Measurements from ENCODE around the gene ZBTB40.

ZBTB40 gene

GRCh38 chr1:22410928-22411495, 40.6 kb upstream of the ZBTB40 start:
- H3K4me1 ChIP-seq (ENCODE audit: insufficient read depth, low read length, poor library complexity, severe bottlenecking) = no peaks in the 10 kb centered on the region

DNA sequence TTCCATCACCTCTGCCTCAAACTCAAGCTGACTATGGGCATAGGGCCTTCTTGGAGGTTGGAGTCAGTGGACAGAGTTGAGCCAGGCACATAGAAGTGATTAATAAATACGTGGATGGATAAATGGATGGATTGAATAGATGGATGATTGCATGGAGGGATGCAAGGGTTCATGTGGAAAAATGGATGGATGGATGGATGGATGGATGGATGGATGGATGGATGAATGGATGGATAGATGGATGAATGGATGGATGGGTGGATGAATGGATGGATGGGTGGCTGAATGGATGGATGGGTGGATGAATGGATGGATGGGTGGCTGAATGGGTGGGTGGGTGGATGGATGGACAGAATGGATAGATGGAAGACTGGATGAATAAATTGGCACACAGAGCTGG, 40.1 kb upstream of the ZBTB40 start:
- Histone ChIP-seq H2AFZ (ENCODE audit: low read length) (no peak overlapping the region), H3K27me3 (ENCODE audit: insufficient read depth, low read length, poor library complexity, severe bottlenecking) (peaks cover 53% of the 10 kb centered on the region), H3K4me2 (ENCODE audit: low read depth, low read length, poor library complexity, severe bottlenecking) (no peak overlapping the region), H3K79me2 (ENCODE audit: insufficient read depth, low read length) (no peaks in the 10 kb centered on the region), H3K9me3 (ENCODE audit: insufficient read depth, low read depth, low read length) (no peaks in the 10 kb centered on the region), H3K4me3 (ENCODE audit: low read length, poor library complexity, severe bottlenecking) (no peak overlapping the region), H3K9me2 (replicated peaks; ENCODE audit: low read depth, low read length) (no peaks in the 10 kb centered on the region), H3K4me1 (ENCODE audit: insufficient read depth, low read length, poor library complexity, severe bottlenecking) (no peaks in the 10 kb centered on the region), H3K9ac (ENCODE audit: low read depth, low read length, poor library complexity, severe bottlenecking) (no peak overlapping the region), H4K20me1 (ENCODE audit: insufficient read depth, low read length, poor library complexity, severe bottlenecking) (no peaks in the 10 kb centered on the region), H3K36me3 (ENCODE audit: insufficient read depth, low read length) (no peaks in the 10 kb centered on the region), H3F3A (ENCODE audit: low read depth) (no peaks in the 10 kb centered on the region)
- TF ChIP-seq EZH2phosphoT487 (IDR thresholded peaks at IDR 0.05; ENCODE audit: borderline replicate concordance) (no peak), CTCF (conservative IDR thresholded peaks at IDR 0.05; ENCODE audit: low read length) (no peak)

More at GRCh38 chr1:22410928-22411495, 40.6 kb upstream of the ZBTB40 start:
- Histone ChIP-seq H3K9me2 (replicated peaks; ENCODE audit: low read depth, low read length) (no peaks in the 10 kb centered on the region), H3K79me2 (ENCODE audit: insufficient read depth, low read length) (no peaks in the 10 kb centered on the region), H4K20me1 (ENCODE audit: insufficient read depth, low read length, poor library complexity, severe bottlenecking) (no peaks in the 10 kb centered on the region), H3K9ac (ENCODE audit: low read depth, low read length, poor library complexity, severe bottlenecking) (no peak overlapping the region), H2AFZ (ENCODE audit: low read length) (no peak overlapping the region), H3K4me2 (ENCODE audit: low read depth, low read length, poor library complexity, severe bottlenecking) (no peak overlapping the region), H3K9me3 (ENCODE audit: insufficient read depth, low read depth, low read length) (no peaks in the 10 kb centered on the region), H3K27me3 (ENCODE audit: insufficient read depth, low read length, poor library complexity, severe bottlenecking) (peaks cover 59% of the 10 kb centered on the region), H3K4me3 (ENCODE audit: low read length, poor library complexity, severe bottlenecking) (no peak overlapping the region), H3K36me3 (ENCODE audit: insufficient read depth, low read length) (no peaks in the 10 kb centered on the region), H3F3A (ENCODE audit: low read depth) (no peaks in the 10 kb centered on the region)
- TF ChIP-seq EZH2phosphoT487 (IDR thresholded peaks at IDR 0.05; ENCODE audit: borderline replicate concordance) = no peak
- no peak for TF ChIP-seq CTCF (conservative IDR thresholded peaks at IDR 0.05; ENCODE audit: low read length)

GRCh38 chr1:22412932-22413727, 38.5 kb upstream of the ZBTB40 start:
- H3K4me3 ChIP-seq (ENCODE audit: low read length, poor library complexity, severe bottlenecking) = no peak overlapping the region

More at GRCh38 chr1:22412932-22413727, 38.5 kb upstream of the ZBTB40 start:
- Histone ChIP-seq H2AFZ (ENCODE audit: low read length) (no peak overlapping the region), H3K36me3 (ENCODE audit: insufficient read depth, low read length) (no peaks in the 10 kb centered on the region), H3K9me2 (replicated peaks; ENCODE audit: low read depth, low read length) (no peaks in the 10 kb centered on the region), H3K9me3 (ENCODE audit: insufficient read depth, low read depth, low read length) (no peaks in the 10 kb centered on the region), H3K79me2 (ENCODE audit: insufficient read depth, low read length) (no peaks in the 10 kb centered on the region), H3K27me3 (ENCODE audit: insufficient read depth, low read length, poor library complexity, severe bottlenecking) (peaks cover 38% of the 10 kb centered on the region), H4K20me1 (ENCODE audit: insufficient read depth, low read length, poor library complexity, severe bottlenecking) (no peaks in the 10 kb centered on the region), H3K9ac (ENCODE audit: low read depth, low read length, poor library complexity, severe bottlenecking) (no peak overlapping the region), H3F3A (ENCODE audit: low read depth) (no peaks in the 10 kb centered on the region), H3K4me1 (ENCODE audit: insufficient read depth, low read length, poor library complexity, severe bottlenecking) (no peaks in the 10 kb centered on the region), H3K4me2 (ENCODE audit: low read depth, low read length, poor library complexity, severe bottlenecking) (no peak overlapping the region)
- TF ChIP-seq EZH2phosphoT487 (IDR thresholded peaks at IDR 0.05; ENCODE audit: borderline replicate concordance) (no peak), CTCF (conservative IDR thresholded peaks at IDR 0.05; ENCODE audit: low read length) (no peak)
